ENCODE measurements around the gene NCKAP5. TPM values are rescaled to one million over a fixed set of nuclear protein-coding genes. Genes with fewer than 3 reads are reported as not detected.

The NCKAP5 gene
- total and polyA plus RNA-seq, 4 donors: 0.57 to 2.8 (median 2.4) TPM

GRCh38 chr2:133411857-133412256, 156.4 kb downstream of the NCKAP5 start:
- Histone ChIP-seq H3K9me3 (ENCODE audit: control insufficient read depth in 4 of 4, low read length in 3 of 4) (no peaks in the 10 kb centered on the region), H3K27me3 (ENCODE audit: control insufficient read depth in 4 of 4, insufficient read depth in 4 of 4, low read length in 3 of 4) (no peaks in the 10 kb centered on the region), H3K4me1 (ENCODE audit: control insufficient read depth in 4 of 4, insufficient read depth in 4 of 4, low read length in 3 of 4) (peaks cover 0 to 3% (median 0%) of the 10 kb centered on the region in 4 donors), H3K36me3 (ENCODE audit: control insufficient read depth in 4 of 4, insufficient read depth in 3 of 4, low read depth in 1 of 4, low read length in 3 of 4) (no peaks in the 10 kb centered on the region), H3K27ac (ENCODE audit: low read depth in 1 of 2, low read length in 2 of 2) (no peak overlapping the region), H3K4me3 (ENCODE audit: low read depth in 1 of 3, low read length in 3 of 3) (no peak overlapping the region), H3K9ac (ENCODE audit: low read depth in 1 of 2, low read length in 2 of 2) (no peak overlapping the region)
- no peak for DNase-seq (ENCODE audit: low spot score)
- WGBS: 87% methylated on average over 6 of the region's 6 CpGs
- TF ChIP-seq ZBTB33 (IDR thresholded peaks at IDR 0.05): no peak
- no peak for TF ChIP-seq SP1 (IDR thresholded peaks at IDR 0.05)
- no peak for TF ChIP-seq REST (IDR thresholded peaks at IDR 0.05)
- TF ChIP-seq RXRA (IDR thresholded peaks at IDR 0.05): no peak
- no peak for TF ChIP-seq JUND (IDR thresholded peaks at IDR 0.05)
- no peak for TF ChIP-seq EGR1 (IDR thresholded peaks at IDR 0.05; ENCODE audit: low read depth in 2 of 2)
- no peak for TF ChIP-seq MAX (IDR thresholded peaks at IDR 0.05)
- no peak for TF ChIP-seq GABPA (IDR thresholded peaks at IDR 0.05 in 1 of 2, conservative IDR thresholded peaks at IDR 0.05 in 1 of 2)

GRCh38 chr2:133411101-133411500, 157.2 kb downstream of the NCKAP5 start:
- Histone ChIP-seq H3K36me3 (ENCODE audit: control insufficient read depth in 4 of 4, insufficient read depth in 3 of 4, low read depth in 1 of 4, low read length in 3 of 4) (no peaks in the 10 kb centered on the region), H3K9me3 (ENCODE audit: control insufficient read depth in 4 of 4, low read length in 3 of 4) (no peaks in the 10 kb centered on the region), H3K27me3 (ENCODE audit: control insufficient read depth in 4 of 4, insufficient read depth in 4 of 4, low read length in 3 of 4) (no peaks in the 10 kb centered on the region), H3K4me3 (ENCODE audit: low read depth in 1 of 3, low read length in 3 of 3) (no peak overlapping the region), H3K4me1 (ENCODE audit: control insufficient read depth in 4 of 4, insufficient read depth in 4 of 4, low read length in 3 of 4) (peaks cover 0 to 3% (median 0%) of the 10 kb centered on the region in 4 donors), H3K27ac (ENCODE audit: low read depth in 1 of 2, low read length in 2 of 2) (no peak overlapping the region), H3K9ac (ENCODE audit: low read depth in 1 of 2, low read length in 2 of 2) (no peak overlapping the region)
- no peak for TF ChIP-seq ATF3 (IDR thresholded peaks at IDR 0.05)
- no peak for TF ChIP-seq REST (IDR thresholded peaks at IDR 0.05)
- no peak for TF ChIP-seq GABPA (IDR thresholded peaks at IDR 0.05 in 1 of 2, conservative IDR thresholded peaks at IDR 0.05 in 1 of 2)
- no peak for TF ChIP-seq JUND (IDR thresholded peaks at IDR 0.05)
- TF ChIP-seq YY1 (IDR thresholded peaks at IDR 0.05): no peak
- no peak for TF ChIP-seq HNF4A (conservative IDR thresholded peaks at IDR 0.05)
- no peak for TF ChIP-seq SP1 (IDR thresholded peaks at IDR 0.05)
- no peak for TF ChIP-seq TAF1 (conservative IDR thresholded peaks at IDR 0.05)
- TF ChIP-seq MAX (IDR thresholded peaks at IDR 0.05): no peak
- WGBS: 93% methylated on average over 5 of the region's 5 CpGs
- DNase-seq (ENCODE audit: low spot score): no peak
